ENCODE data around the gene FBXL19. TPM values are rescaled to one million over a fixed set of nuclear protein-coding genes. Genes with fewer than 3 reads are reported as not detected.

FBXL19 gene
- total and polyA plus RNA-seq, 2 of the 13 experiments (the other 11 are each of a cell fraction or from before 2014, with no cell fraction given) = 6.0 to 13.7 TPM

DNA sequence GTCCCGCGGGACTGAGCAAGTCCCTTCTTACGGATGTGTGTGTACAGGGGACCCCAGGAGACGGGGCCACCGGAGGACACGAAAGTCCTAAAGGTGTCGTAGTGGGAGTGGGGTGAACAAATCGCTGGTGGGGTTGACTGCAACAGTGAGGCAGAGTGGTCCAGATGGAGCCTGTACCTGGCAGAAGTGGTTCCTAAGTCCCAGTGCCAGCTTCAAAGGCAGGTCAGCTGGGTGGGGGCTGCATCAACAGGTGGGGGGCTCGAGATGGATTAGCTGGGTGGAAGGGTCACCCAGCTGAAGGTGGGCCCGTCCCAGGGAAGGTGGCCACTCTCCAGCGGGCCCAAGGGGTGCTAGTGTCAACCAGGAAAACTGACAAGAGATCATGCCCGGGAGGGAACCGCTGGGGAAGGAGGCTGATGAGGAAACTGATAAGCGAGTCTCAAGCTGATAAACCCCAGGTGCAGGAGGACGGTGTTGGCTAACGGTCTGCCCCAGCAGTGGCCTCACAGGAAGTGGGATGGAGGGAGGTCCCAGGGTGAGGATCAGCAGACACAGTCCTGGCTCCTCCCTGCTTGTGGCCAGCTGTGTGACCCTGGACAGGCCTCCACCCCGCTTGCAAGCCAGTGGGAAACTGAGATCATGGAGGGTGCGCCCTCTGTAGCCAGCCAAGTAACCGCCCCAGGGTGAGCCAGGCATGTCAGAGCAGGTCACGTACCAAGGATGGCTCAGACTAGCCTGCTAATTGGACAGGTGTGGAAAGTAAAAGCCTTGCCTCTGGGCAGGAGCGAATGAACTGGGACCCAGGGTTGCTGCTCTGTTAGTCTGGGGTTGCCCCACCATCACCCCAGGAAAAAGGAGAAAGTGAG is 26.5 kb downstream of the FBXL19 start (continued):
- TF ChIP-seq, protein P1, sequence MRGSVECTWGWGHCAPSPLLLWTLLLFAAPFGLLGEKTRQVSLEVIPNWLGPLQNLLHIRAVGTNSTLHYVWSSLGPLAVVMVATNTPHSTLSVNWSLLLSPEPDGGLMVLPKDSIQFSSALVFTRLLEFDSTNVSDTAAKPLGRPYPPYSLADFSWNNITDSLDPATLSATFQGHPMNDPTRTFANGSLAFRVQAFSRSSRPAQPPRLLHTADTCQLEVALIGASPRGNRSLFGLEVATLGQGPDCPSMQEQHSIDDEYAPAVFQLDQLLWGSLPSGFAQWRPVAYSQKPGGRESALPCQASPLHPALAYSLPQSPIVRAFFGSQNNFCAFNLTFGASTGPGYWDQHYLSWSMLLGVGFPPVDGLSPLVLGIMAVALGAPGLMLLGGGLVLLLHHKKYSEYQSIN (CRISPR knock-in tag; IDR thresholded peaks at IDR 0.05; ENCODE audit: borderline replicate concordance) = no peak
- TF ChIP-seq, protein P2, sequence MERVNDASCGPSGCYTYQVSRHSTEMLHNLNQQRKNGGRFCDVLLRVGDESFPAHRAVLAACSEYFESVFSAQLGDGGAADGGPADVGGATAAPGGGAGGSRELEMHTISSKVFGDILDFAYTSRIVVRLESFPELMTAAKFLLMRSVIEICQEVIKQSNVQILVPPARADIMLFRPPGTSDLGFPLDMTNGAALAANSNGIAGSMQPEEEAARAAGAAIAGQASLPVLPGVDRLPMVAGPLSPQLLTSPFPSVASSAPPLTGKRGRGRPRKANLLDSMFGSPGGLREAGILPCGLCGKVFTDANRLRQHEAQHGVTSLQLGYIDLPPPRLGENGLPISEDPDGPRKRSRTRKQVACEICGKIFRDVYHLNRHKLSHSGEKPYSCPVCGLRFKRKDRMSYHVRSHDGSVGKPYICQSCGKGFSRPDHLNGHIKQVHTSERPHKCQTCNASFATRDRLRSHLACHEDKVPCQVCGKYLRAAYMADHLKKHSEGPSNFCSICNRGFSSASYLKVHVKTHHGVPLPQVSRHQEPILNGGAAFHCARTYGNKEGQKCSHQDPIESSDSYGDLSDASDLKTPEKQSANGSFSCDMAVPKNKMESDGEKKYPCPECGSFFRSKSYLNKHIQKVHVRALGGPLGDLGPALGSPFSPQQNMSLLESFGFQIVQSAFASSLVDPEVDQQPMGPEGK (CRISPR knock-in tag; IDR thresholded peaks at IDR 0.05) = peak; percentile 93
- peak; percentile 35; the same call in 1 of the 2 replicates for TF ChIP-seq HOXA5 (CRISPR knock-in tag; IDR thresholded peaks at IDR 0.05)
- no peak; the same call in 1 of the 2 replicates for TF ChIP-seq HES4 (CRISPR knock-in tag; IDR thresholded peaks at IDR 0.05; ENCODE audit: borderline replicate concordance)
- TF ChIP-seq ZNF678 (CRISPR knock-in tag; IDR thresholded peaks at IDR 0.05) = 0 out of 2 replicates have a peak, but pooled peaks have one; percentile 78
- TF ChIP-seq MIXL1 (CRISPR knock-in tag; IDR thresholded peaks at IDR 0.05) = peak; percentile 76
- TF ChIP-seq ETV5 (CRISPR knock-in tag; IDR thresholded peaks at IDR 0.05; ENCODE audit: borderline replicate concordance) = peak; percentile 98
- TF ChIP-seq SP140L (CRISPR knock-in tag; IDR thresholded peaks at IDR 0.05; ENCODE audit: borderline replicate concordance) = 0 out of 2 replicates have a peak, but pooled peaks have one; percentile 70
- TF ChIP-seq, protein P3, sequence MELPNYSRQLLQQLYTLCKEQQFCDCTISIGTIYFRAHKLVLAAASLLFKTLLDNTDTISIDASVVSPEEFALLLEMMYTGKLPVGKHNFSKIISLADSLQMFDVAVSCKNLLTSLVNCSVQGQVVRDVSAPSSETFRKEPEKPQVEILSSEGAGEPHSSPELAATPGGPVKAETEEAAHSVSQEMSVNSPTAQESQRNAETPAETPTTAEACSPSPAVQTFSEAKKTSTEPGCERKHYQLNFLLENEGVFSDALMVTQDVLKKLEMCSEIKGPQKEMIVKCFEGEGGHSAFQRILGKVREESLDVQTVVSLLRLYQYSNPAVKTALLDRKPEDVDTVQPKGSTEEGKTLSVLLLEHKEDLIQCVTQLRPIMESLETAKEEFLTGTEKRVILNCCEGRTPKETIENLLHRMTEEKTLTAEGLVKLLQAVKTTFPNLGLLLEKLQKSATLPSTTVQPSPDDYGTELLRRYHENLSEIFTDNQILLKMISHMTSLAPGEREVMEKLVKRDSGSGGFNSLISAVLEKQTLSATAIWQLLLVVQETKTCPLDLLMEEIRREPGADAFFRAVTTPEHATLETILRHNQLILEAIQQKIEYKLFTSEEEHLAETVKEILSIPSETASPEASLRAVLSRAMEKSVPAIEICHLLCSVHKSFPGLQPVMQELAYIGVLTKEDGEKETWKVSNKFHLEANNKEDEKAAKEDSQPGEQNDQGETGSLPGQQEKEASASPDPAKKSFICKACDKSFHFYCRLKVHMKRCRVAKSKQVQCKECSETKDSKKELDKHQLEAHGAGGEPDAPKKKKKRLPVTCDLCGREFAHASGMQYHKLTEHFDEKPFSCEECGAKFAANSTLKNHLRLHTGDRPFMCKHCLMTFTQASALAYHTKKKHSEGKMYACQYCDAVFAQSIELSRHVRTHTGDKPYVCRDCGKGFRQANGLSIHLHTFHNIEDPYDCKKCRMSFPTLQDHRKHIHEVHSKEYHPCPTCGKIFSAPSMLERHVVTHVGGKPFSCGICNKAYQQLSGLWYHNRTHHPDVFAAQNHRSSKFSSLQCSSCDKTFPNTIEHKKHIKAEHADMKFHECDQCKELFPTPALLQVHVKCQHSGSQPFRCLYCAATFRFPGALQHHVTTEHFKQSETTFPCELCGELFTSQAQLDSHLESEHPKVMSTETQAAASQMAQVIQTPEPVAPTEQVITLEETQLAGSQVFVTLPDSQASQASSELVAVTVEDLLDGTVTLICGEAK (IDR thresholded peaks at IDR 0.05) = no peak
- TF ChIP-seq, protein P3 (CRISPR knock-in tag; IDR thresholded peaks at IDR 0.05) = peak; percentile 48
- TF ChIP-seq, protein P4, sequence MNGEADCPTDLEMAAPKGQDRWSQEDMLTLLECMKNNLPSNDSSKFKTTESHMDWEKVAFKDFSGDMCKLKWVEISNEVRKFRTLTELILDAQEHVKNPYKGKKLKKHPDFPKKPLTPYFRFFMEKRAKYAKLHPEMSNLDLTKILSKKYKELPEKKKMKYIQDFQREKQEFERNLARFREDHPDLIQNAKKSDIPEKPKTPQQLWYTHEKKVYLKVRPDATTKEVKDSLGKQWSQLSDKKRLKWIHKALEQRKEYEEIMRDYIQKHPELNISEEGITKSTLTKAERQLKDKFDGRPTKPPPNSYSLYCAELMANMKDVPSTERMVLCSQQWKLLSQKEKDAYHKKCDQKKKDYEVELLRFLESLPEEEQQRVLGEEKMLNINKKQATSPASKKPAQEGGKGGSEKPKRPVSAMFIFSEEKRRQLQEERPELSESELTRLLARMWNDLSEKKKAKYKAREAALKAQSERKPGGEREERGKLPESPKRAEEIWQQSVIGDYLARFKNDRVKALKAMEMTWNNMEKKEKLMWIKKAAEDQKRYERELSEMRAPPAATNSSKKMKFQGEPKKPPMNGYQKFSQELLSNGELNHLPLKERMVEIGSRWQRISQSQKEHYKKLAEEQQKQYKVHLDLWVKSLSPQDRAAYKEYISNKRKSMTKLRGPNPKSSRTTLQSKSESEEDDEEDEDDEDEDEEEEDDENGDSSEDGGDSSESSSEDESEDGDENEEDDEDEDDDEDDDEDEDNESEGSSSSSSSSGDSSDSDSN (CRISPR knock-in tag; IDR thresholded peaks at IDR 0.05) = peak; percentile 93
- peak; percentile 40; the same call in 1 of the 2 replicates for TF ChIP-seq ZNF121 (CRISPR knock-in tag; IDR thresholded peaks at IDR 0.05)
- peak; percentile 86; the same call in 1 of the 2 replicates for TF ChIP-seq RCOR2 (CRISPR knock-in tag; IDR thresholded peaks at IDR 0.05)
- TF ChIP-seq NCOA1 (CRISPR knock-in tag; IDR thresholded peaks at IDR 0.05) = 0 out of 2 replicates have a peak, but pooled peaks have one; percentile 72

All from HepG2 (cell line).